HG03064 (cell line): ENCODE data around the gene GABBR2.

Experiments used
- ATAC-seq: cut with Tn5 transposase; IDR thresholded peaks from one replicate; pipeline ENCODE4 v1.9.1; 2021; ENCODE audit warnings: low read depth; ENCODE audit not compliant: unreplicated experiment

Gene GABBR2

DNA sequence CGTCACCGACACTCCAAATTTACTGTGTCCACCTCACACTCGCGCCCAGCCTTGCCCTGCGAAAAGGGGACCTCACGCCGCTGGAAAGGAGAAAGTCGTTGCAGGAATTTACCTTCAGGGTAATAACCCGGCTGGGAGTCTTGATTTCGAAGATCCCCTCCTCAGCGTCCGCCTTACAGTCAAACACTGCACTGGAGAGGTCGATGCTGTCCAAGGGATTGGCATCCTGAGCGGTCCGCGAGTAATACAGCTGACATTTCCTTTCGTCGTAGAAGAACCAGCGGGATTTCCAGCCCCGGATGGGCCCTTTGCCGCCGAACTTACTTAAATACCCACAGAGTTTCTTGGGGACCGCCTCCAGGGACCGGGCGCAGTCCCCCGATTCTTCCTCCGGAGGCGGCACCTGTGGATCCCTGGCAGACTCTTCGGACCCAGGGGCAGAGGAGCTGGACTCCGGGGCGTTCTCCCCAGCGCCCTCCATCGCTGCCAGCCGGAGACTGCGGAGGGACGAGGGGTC lies 453.6 kb downstream of the GABBR2 start:
- ATAC-seq: peak; percentile 23

DNA sequence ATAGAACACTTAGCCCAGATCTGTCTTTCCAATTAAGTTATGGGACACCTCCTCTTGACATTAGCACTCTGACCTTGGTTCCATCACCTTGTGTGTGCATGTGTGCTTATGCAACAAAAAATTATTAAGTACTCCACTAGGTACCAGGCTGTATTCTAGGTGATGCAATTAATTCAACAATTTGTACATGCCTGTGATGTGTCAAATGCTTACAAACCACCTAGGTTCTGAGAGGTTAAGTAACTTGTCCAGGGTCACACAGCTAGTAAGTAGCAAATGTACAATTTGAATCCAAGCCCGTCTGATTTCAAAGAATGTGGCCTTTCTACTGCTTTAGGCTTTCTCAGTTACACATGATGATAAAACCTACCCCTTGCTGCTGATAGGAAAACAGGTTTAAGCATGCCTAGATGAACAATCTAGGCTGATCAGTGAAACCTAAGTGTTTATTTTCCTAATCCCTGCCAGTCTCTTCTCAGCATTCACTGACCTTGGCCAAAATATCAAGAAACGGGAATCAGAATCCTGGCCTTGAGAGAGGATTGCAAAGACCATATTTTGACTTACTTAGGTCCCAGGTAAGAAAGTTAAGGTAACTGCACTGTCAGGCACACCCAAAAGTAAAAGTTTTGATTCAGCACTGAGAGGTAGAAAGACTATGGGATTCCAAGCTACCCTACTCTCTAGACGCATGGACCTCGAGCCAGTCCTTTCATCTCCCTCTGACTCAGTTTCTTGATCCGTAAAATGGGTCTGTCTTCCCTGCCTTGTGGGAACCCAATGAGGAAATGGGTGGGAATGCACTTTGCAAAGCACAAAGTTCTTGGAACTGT lies 454.3 kb downstream of the GABBR2 start:
- ATAC-seq: no peak

DNA sequence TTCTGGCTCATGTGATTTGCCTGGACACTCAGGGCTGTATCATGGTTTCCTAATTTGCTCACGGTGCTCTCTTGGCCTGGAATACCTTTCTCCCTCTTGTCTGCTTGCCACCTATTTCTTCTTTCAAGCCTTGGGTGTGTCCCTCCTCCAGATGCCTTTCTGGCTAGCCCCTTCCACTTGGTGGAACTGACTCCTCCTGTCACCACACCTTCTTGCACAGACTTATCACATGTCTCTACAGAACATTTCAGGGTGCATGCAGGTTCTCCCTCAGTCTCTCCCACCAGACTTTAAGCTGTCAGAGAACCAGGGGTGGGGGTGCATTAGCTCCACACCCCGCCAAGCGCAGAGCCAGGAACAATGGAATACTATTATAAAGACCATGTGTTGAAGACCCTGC lies 455.2 kb downstream of the GABBR2 start:
- no peak for ATAC-seq

DNA sequence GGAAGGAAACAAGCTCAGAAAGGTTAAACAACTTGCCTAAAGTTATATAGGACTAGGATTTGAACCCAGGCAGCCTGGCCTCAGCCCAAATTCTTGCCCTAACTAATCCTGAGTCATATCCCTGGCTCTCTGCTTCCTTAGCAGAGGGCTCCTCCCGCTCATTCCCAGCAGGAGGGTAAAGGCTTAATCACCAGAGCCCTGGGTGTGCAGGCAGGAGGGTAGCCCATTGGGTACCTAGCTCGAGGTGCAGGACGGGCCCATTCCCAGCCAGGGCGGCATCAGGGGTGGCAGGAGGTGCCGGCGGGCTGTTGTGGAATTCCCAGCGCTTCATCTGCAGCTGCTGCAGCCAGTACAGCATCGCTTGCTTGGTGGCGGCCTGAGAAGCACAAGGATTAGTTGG lies 457.2 kb downstream of the GABBR2 start:
- no peak for ATAC-seq

DNA sequence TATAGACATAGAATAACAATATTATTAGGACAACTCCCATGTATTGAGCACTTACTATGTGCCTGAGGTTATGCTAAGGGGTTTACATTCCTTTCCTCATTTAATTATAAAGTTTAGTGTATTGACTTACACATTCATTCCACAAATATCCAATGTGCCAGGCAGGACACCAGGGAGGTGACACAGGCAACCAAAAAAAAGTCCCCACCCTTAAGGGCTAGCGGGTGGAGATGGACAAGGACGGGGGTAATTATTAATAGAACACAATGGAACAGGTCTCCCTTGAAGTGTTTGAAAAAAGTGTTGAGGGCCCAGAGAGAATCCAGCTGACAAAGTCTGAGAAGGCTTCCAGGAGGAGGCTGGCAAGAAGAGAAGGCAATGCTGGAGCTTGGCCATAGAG lies 459.0 kb downstream of the GABBR2 start:
- ATAC-seq: no peak

DNA sequence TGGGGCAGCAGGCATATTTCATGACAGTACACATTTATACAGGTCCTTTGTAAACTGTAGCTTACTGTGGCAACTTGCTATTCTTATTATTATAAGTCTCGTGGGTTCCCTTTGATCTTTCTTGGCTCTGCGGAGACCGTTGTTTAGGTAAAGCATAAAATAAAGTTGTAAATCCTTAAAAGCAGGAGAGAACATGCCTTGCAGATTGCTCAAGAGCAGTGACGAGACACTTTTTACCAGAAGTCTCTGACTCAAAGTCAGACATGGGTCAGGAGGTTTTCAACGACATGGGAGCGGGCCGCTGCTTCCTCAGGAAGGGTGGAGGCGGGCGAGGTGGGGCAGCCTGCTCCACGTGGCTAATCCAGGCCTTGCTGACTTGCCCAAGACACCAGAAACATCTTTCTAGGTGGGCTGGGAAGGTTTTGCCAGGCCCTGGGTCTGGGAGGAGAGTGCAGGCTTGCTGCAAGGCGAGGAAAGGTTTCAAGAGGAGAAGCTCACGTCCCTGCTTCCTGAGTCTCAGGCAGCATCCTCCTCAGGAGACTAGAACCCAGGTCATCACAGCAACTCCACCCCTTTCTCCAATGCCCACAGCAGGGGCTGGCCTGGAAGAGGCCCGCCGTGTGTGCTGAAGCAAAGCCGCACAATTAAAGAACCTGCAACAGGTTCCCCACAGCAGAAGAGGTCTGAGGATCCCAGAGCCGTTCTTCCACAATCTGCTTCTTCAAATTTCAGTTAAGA lies 459.8 kb downstream of the GABBR2 start:
- ATAC-seq: no peak

DNA sequence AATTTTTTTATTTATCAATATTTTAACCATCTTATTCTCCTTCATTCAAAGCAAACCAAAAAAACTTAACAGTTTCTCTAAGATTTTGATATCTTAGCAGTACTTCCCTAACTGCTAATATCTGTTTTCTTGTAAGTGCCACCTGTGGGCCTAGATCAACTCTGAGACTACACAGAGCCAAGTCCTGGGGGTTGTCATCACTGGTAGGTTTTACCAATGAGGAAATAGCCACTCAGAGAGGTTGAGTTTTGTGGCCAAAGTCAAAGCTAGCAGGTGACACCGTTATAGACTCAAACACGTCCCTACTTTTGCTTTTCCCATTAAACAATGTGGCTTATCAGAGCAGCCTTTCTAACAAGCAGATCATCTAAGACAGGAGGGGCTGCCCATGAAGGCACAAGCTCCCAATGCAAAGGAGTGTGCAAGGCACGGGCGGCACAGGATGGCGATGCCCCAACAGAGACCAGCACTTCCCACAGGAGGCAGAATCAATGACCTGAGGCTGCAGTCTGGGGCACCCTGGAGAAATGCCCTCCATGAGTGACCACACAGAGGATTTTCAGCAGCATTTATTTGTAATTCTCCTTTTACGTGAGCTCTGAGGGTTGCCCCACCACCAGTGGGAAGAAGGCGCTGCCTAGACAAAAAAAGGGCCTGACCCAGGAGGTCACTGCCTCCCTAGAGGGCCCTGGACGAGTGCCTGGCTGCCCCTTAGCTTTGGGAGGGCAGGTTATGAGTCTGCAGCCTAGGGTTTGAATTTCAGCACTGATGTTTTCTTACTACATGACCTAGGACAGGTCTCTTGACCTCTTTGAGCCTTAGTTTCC lies 460.7 kb downstream of the GABBR2 start:
- ATAC-seq: no peak

DNA sequence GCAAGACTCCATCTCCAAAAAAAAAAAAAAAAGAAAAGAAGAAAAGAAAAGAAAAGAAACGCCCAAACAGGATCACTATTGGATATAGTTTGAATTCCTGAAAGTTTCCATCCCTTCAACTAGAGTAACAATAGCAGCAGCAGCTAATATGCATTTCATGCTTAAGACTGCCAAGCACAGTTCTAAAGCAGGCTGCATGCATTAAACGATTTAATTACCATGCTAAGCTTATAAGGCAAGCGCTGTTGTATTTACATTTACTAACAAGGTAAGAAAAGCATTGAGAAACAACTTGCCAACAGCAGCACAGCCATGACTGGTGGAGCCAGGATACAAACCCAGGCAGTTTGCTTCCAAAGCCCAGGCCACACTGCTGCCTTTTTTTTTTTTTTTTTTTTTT lies 466.3 kb downstream of the GABBR2 start:
- ATAC-seq: no peak

DNA sequence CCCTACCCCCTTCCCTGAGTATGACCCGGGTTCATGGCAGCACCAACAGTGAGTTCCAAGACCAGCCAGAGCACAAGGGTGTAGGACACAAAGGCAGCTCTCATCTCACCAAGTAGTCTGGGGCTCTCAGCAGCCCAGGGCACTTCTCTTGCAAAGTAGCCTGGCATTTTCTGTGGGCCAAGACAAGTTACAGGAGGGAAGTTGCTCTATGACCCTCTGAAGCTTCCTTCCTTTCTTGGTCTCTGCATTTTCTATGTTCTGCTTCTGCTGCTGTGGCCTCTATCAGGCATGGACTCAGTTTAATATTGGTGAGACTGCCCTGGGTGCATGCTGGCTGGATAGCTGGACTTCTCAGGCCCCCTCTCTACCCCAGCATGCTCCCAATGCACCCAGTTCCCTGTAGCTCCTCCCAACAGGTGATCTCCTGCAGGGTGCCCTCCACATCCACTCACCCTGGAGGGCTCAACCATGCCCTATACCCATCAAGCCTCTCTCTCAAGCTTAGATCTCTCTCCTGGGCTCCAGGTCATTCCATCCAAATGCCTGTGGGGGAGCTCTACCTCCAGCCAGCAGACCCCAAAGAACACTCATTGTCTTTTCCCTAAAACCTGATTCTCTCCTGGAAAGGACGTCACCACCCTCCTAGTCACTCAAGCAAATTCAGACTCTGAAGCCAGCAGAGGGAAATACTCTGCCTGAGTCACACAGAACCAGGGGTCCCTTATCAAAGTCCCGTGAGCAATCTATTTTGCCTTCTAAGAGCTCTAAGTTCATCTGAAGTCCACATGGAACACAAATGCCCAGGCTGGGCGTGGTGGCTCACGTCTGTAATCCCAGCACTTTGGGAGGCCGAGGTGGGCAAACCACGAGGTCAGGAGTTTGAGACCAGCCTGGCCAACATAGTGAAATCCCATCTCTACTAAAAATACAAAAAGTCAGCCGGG lies 467.1 kb downstream of the GABBR2 start:
- ATAC-seq: no peak

DNA sequence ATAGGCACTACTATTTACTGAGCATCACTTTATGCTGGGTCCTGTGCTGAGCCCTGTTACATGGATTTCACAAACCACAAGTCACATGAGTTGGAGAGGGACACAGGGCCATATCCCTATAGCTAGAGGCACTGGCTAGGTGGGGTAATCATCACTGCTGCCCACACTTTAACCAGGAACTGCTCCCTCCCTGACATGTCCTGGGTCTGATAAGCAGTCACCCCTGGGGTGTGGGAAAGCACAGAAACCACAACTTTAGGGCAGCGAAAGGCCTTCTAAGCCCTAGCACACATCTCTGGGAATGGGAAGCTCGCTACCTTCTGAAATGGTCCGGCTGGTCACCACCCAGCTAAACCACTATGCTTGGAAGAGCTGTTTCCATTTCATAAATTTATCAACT lies 468.3 kb downstream of the GABBR2 start:
- no peak for ATAC-seq
